Body of pancreas (tissue), 4 donors: ENCODE measurements around the gene TSC1. TPM values are rescaled to one million over a fixed set of nuclear protein-coding genes. Genes with fewer than 3 reads are reported as not detected.

ENCODE experiments used
- ATAC-seq: fragments of 150-250 bp; one replicate; pipeline ENCODE4 v1.9.1; 2016
- DNase-seq, 4 donors: peaks; one replicate each; pipeline ENCODE4 v3.0.0-alpha.2; 2019
- H3K27ac ChIP-seq, 4 donors: fragments of 200-600 bp; sonication (generic); 1 replicate in 3 of 4; 2 replicates in 1 of 4; pipeline versions ENCODE4 v1.5.1 to v1.6.1; 2016 to 2019; ENCODE audit warnings: mild to moderate bottlenecking in 1 of 4, mixed read lengths in 1 of 4, moderate library complexity in 1 of 4
- H3K27me3 ChIP-seq, 2 donors: fragments of 200-600 bp; sonication (generic); one replicate each; pipeline ENCODE4 v1.6.0; 2016; ENCODE audit warnings: mild to moderate bottlenecking in 1 of 2
- H3K36me3 ChIP-seq, 2 donors: fragments of 200-600 bp; sonication (generic); replicated peaks in 1 of 2; 2 replicates each; pipeline ENCODE4 v1.5.1; 2016; ENCODE audit warnings: low read depth in 2 of 2; ENCODE audit not compliant: insufficient read depth in 1 of 2
- H3K4me1 ChIP-seq: fragments of 200-600 bp; sonication (generic); one replicate; pipeline ENCODE4 v1.6.0; 2016
- H3K4me3 ChIP-seq, 2 donors: fragments of 200-600 bp; sonication (generic); 1 replicate in 1 of 2; 2 replicates in 1 of 2; pipeline ENCODE4 v1.5.1; 2016 to 2019
- H3K9me3 ChIP-seq, 3 donors: fragments of 200-600 bp; sonication (generic); 1 replicate in 2 of 3; 2 replicates in 1 of 3; pipeline ENCODE4 v1.5.1; 2016
- CTCF ChIP-seq, 7 experiments: fragments of 450-650 bp in 4 of 7; fragments of 200-600 bp in 3 of 7; sonication (generic) in 3 of 7; IDR thresholded peaks; one replicate each; pipeline ENCODE4 v1.5.1; 2016 to 2019; ENCODE audit warnings: antibody characterized with exemption in 7 of 7
- POLR2A ChIP-seq, 3 donors: fragments of 450-650 bp; IDR thresholded peaks; one replicate each; pipeline ENCODE4 v1.6.1; 2016; ENCODE audit warnings: antibody characterized with exemption in 3 of 3, mild to moderate bottlenecking in 2 of 3
- WGBS, 2 donors: methylation state at CpG; one replicate each; pipeline ENCODE4 v1.1.5; 2017; 5-methylcytosine and 5-hydroxymethylcytosine counted together
- intact Hi-C: fragments of 100-400 bp; cut with DNase I; formaldehyde crosslinking; loops from one replicate; pipeline ENCODE4 v1.15.1; 2023
- total RNA-seq, 2 donors: library from RNA; depleted of rRNA; stranded (reverse); fragments of >200 nt; gene quantifications; one replicate each; pipeline ENCODE4 v1.1.0, GENCODE V29; 2016

The TSC1 gene
- total RNA-seq, 2 donors from 2014 or later, result 44.1 to 47.1 TPM

DNA sequence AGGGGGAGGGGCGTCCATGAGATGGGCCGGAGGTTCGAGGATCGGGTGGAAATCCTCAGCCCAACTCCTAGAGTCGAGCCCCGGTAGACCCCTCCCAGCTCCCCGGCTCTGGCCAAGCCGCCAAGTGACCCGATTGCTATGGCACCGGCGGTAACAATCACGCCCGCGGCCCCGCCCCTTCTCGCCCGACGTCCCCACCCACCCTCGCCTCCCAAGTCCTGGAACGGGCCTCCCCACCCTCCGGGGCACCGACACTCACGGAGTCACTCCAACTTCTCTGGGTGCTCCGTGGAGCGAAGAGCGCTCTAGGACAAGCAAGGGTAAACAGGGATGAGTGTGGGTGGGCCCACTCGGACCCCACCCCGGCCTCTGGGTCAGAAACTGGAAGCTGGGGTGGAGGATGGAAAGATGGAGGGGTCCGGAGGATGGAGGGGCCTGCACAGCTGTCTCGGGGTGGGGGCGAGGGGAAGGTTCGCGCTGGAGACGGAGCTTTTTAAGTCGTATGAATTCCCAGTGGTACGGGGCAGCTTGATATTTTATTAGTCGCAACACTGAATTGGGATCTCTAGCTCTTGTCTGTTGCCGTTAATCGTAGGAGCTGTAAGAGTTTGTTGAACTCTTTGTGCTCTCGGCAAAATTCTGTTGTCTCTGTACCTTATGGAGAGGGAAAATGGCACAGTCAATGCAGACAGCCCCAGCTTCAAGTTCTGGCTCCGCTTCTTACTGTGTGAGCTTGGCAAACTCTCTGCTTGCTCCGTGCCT lies 65.5 kb downstream of the TSC1 start, which contains the start of gene SPACA9:
TSS of gene SPACA9 (plus strand) at position 204 of the 762 bp plus-strand sequence. CDS start 5,050 bp downstream, outside the sequence.
- Histone ChIP-seq H3K27ac (peak within 1 kb of the TSS; percentile 52 to 70 (median 60)), H3K9me3 (no peaks in the 10 kb centered on the region), H3K4me3 (peak within 1 kb of the TSS; percentile 84 to 93), H3K36me3 (no peaks in the 10 kb centered on the region), H3K27me3 (no peaks in the 10 kb centered on the region), H3K4me1 (peaks cover 14% of the 10 kb centered on the region)
- ATAC-seq, result peak; percentile 73
- 11 to 12% methylated on average over 35 to 40 of the region's 42 CpGs for WGBS, 2 donors
- intact Hi-C loops, result no loop called here
- no peak for TF ChIP-seq POLR2A (IDR thresholded peaks at IDR 0.05)
- no peak for TF ChIP-seq CTCF (IDR thresholded peaks at IDR 0.05)
- DNase-seq, result peak; percentile 57 to 71 (median 65)

- Histone ChIP-seq H3K27ac (peak within 1 kb of the TSS; percentile 52 to 70 (median 60)), H3K9me3 (no peaks in the 10 kb centered on the region), H3K4me3 (peak within 1 kb of the TSS; percentile 84 to 93), H3K4me1 (peaks cover 14% of the 10 kb centered on the region), H3K36me3 (no peaks in the 10 kb centered on the region), H3K27me3 (no peaks in the 10 kb centered on the region)
- ATAC-seq (peak; percentile 89), DNase-seq (peak; percentile 66 to 76 (median 72))
- intact Hi-C loops, result no loop called here
- 1 to 3% methylated on average over 12 to 88 of the region's 89 CpGs for WGBS, 2 donors
- TF ChIP-seq POLR2A (IDR thresholded peaks at IDR 0.05), result peak in 2 of 3 donors; percentile 45 to 51
- TF ChIP-seq CTCF (IDR thresholded peaks at IDR 0.05), result no peak
Measured at GRCh38 chr9:132877824-132878694, 66.4 kb downstream of the TSC1 start, which contains the start of gene AK8. TSS of gene AK8 (minus strand) at chr9:132878284. CDS start at chr9:132878255, 29 bp downstream.

- ATAC-seq, result no peak
- Histone ChIP-seq H3K36me3 (no peaks in the 10 kb centered on the region), H3K4me3 (peak overlapping the region in 1 of 2 donors; percentile 93), H3K4me1 (peaks cover 14% of the 10 kb centered on the region), H3K27ac (no peak overlapping the region), H3K27me3 (no peaks in the 10 kb centered on the region), H3K9me3 (no peaks in the 10 kb centered on the region)
- TF ChIP-seq POLR2A (IDR thresholded peaks at IDR 0.05) (no peak), CTCF (IDR thresholded peaks at IDR 0.05) (no peak)
- 30 to 51% methylated on average over 2 to 14 of the region's 14 CpGs for WGBS, 2 donors
- DNase-seq, result no peak
- intact Hi-C loops, result no loop called here
Measured at GRCh38 chr9:132877458-132877823, 67.0 kb downstream of the TSC1 start.

DNA sequence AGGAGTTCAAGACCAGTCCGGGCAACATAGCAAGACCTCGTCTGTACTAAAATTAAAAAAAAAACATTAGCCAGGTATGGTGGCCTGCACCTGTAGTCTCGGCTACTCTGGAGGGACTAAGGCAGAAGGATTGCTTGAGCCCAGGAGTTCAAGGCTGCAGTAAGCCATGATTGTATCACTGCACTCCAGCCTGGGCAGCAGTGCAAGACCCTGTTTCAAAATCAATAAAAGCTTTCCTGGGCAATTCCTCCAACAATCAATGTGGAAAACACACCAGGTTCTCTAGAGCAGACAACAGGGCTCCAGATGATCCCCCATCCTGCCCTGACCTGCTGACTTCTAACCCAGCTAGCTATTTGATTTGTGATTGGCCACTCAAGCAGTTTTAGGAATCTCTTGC lies 67.6 kb downstream of the TSC1 start:
- intact Hi-C loops, result no loop called here
- DNase-seq (no peak), ATAC-seq (no peak)
- Histone ChIP-seq H3K4me3 (no peak overlapping the region), H3K36me3 (no peaks in the 10 kb centered on the region), H3K4me1 (peaks cover 14% of the 10 kb centered on the region), H3K27me3 (no peaks in the 10 kb centered on the region), H3K27ac (no peak overlapping the region), H3K9me3 (no peaks in the 10 kb centered on the region)
- TF ChIP-seq CTCF (IDR thresholded peaks at IDR 0.05) (no peak), POLR2A (IDR thresholded peaks at IDR 0.05) (no peak)
- 78 to 83% methylated on average over 3 of the region's 3 CpGs for WGBS, 2 donors
